Measurements from ENCODE around the gene SLCO1C1. TPM values are rescaled to one million over a fixed set of nuclear protein-coding genes. Genes with fewer than 3 reads are reported as not detected.
A peak's percentile ranks its signal among the peaks of the same experiment; 100 is the strongest.

The SLCO1C1 gene
- total RNA-seq (0.66 and 1.9 TPM in 2 replicates), polyA plus RNA-seq (0.06 and 0.07 TPM in 2 replicates), polyA minus RNA-seq (1.1 and 5.0 TPM in 2 replicates), Bru-seq, nascent RNA (percentile 48 among the genes with signal in this experiment), BruChase-seq, experiment 1, labeled RNA remaining after a 6-hour chase (percentile 52 among the genes with signal in this experiment), BruChase-seq, experiment 2, labeled RNA remaining after a 2-hour chase (percentile 50 among the genes with signal in this experiment)
- not detected in 2 replicates for polyA plus RNA-seq (2011; cell fraction: cytosol; rRNA removed)
- polyA plus RNA-seq (2011; cell fraction: nucleus; rRNA removed) = 1.4 and 2.0 TPM in 2 replicates
- not detected in 2 replicates for polyA plus RNA-seq (2012)
- 1.3 TPM for polyA minus RNA-seq (2011; cell fraction: cytosol; rRNA and poly(A)+ RNA removed)
- 25.9 and 26.7 TPM in 2 replicates for polyA minus RNA-seq (2011; cell fraction: nucleus; rRNA and poly(A)+ RNA removed)
- long read RNA-seq = 0 reads

- Histone ChIP-seq H3K9ac (replicated peaks; ENCODE audit: extremely low read depth, insufficient read depth, low read length) (no peak within 1 kb of the TSS), H3K9me3 (replicated peaks; ENCODE audit: control insufficient read depth, insufficient read depth, low read length) (no peaks in the 10 kb centered on the region), H3K36me3 (ENCODE audit: control insufficient read depth in 2 of 2, extremely low read depth in 1 of 2, insufficient read depth in 2 of 2, low read length in 2 of 2) (no peaks in the 10 kb centered on the region), H2AFZ (ENCODE audit: low read depth, low read length) (no peak within 1 kb of the TSS), H3K27me3 (ENCODE audit: control insufficient read depth in 2 of 2, insufficient read depth in 2 of 2, low read length in 2 of 2) (no peaks in the 10 kb centered on the region), H3K9me1 (replicated peaks; ENCODE audit: control insufficient read depth, extremely low read depth, insufficient read depth, low read length) (no peaks in the 10 kb centered on the region), H3K4me1 (ENCODE audit: control insufficient read depth, extremely low read depth, insufficient read depth, low read length) (no peaks in the 10 kb centered on the region), H3K4me3 (replicated peaks in 1 of 3; ENCODE audit: insufficient read depth in 1 of 3, low read depth in 1 of 3, low read length in 3 of 3) (no peak within 1 kb of the TSS), H3K79me2 (ENCODE audit: control insufficient read depth, insufficient read depth, low read length) (no peaks in the 10 kb centered on the region), H3K4me2 (ENCODE audit: insufficient read depth, low read length) (no peak within 1 kb of the TSS), H3K27ac (ENCODE audit: insufficient read depth, low read depth, low read length) (no peak within 1 kb of the TSS), H4K20me1 (replicated peaks; ENCODE audit: control insufficient read depth, extremely low read depth, insufficient read depth, low read length) (no peaks in the 10 kb centered on the region)
- ChIA-PET CTCF (no interaction called here), POLR2A (no interaction called here)
- FAIRE-seq (no peak), DNase-seq (ENCODE audit: low read depth, low spot score) (no peak)
- no TSS peak for BruUV-seq (replicated peaks)
- dilution Hi-C loops (cut with MboI; ENCODE audit: extremely low pct_ligation_motif_present, low sequenced_read_pairs) = no loop called here
- intact Hi-C loops (cut with micrococcal nuclease) = no loop called here
- no peak for TF ChIP-seq FOS (IDR thresholded peaks at IDR 0.05; ENCODE audit: borderline replicate concordance, insufficient read depth, low read length)
These were observed at the start of gene SLCO1C1 for GRCh38 chr12:20695232-20695631. Gene SLCO1C1 (plus strand): TSS chr12:20695332. CDS start chr12:20699577, 4,245 bp downstream.

GRCh38 chr12:20646239-20646827 lies 48.8 kb upstream of the SLCO1C1 start:
- Histone ChIP-seq H3K4me1 (ENCODE audit: control insufficient read depth, extremely low read depth, insufficient read depth, low read length) (no peaks in the 10 kb centered on the region), H3K79me2 (ENCODE audit: control insufficient read depth, insufficient read depth, low read length) (no peaks in the 10 kb centered on the region), H3K4me3 (replicated peaks in 1 of 3; ENCODE audit: insufficient read depth in 1 of 3, low read depth in 1 of 3, low read length in 3 of 3) (no peak overlapping the region), H2AFZ (ENCODE audit: low read depth, low read length) (no peak overlapping the region), H3K27me3 (ENCODE audit: control insufficient read depth in 2 of 2, insufficient read depth in 2 of 2, low read length in 2 of 2) (no peaks in the 10 kb centered on the region), H3K4me2 (ENCODE audit: insufficient read depth, low read length) (no peak overlapping the region), H3K9me1 (replicated peaks; ENCODE audit: control insufficient read depth, extremely low read depth, insufficient read depth, low read length) (no peaks in the 10 kb centered on the region), H3K9me3 (replicated peaks; ENCODE audit: control insufficient read depth, insufficient read depth, low read length) (no peaks in the 10 kb centered on the region), H3K36me3 (ENCODE audit: control insufficient read depth in 2 of 2, extremely low read depth in 1 of 2, insufficient read depth in 2 of 2, low read length in 2 of 2) (peaks cover 0 to 7% of the 10 kb centered on the region in 2 experiments), H4K20me1 (replicated peaks; ENCODE audit: control insufficient read depth, extremely low read depth, insufficient read depth, low read length) (no peaks in the 10 kb centered on the region), H3K27ac (ENCODE audit: insufficient read depth, low read depth, low read length) (no peak overlapping the region), H3K9ac (replicated peaks; ENCODE audit: extremely low read depth, insufficient read depth, low read length) (no peak overlapping the region)
- CTCF ChIA-PET = interaction anchor here (0.8 to 1.7 kb wide), 3 partner anchors 12 to 151 kb away, joined by 3 to 13 read pairs (median 4); no protein-coding TSS in a partner anchor
- POLR2A ChIA-PET = no interaction called here
- dilution Hi-C loops (cut with MboI; ENCODE audit: extremely low pct_ligation_motif_present, low sequenced_read_pairs) = no loop called here
- intact Hi-C loops (cut with micrococcal nuclease) = loop anchor here (1.0 kb wide), 2 partner anchors 152 to 524 kb away; no protein-coding TSS in a partner anchor
- peak; percentile 77 for FAIRE-seq
- peak; percentile 58 for DNase-seq (ENCODE audit: low read depth, low spot score)
- no TSS peak for BruUV-seq (replicated peaks)
- TF ChIP-seq JUN (IDR thresholded peaks at IDR 0.05; ENCODE audit: borderline replicate concordance, insufficient read depth, insufficient read length, low read depth) (no peak), CTCF (IDR thresholded peaks at IDR 0.05; ENCODE audit: extremely low read depth in 1 of 2, insufficient read depth in 1 of 2, low read depth in 1 of 2, low read length in 2 of 2) (peak; percentile 48 to 56), FOS (IDR thresholded peaks at IDR 0.05; ENCODE audit: borderline replicate concordance, insufficient read depth, low read length) (no peak), EZH2 (IDR thresholded peaks at IDR 0.05; ENCODE audit: borderline replicate concordance, low read depth, low read length, severe bottlenecking) (no peak), POLR2AphosphoS5 (IDR thresholded peaks at IDR 0.05; ENCODE audit: insufficient read depth, low read depth, low read length) (no peak)

All from endothelial cell of umbilical vein (primary cell).